ENCODE results near the gene TOM1. TPM values are rescaled to one million over a fixed set of nuclear protein-coding genes. Genes with fewer than 3 reads are reported as not detected.
A peak's percentile ranks its signal among the peaks of the same experiment; 100 is the strongest.

The TOM1 gene
- total RNA-seq, 1 donor from 2014 or later, result 16.8 TPM

DNA sequence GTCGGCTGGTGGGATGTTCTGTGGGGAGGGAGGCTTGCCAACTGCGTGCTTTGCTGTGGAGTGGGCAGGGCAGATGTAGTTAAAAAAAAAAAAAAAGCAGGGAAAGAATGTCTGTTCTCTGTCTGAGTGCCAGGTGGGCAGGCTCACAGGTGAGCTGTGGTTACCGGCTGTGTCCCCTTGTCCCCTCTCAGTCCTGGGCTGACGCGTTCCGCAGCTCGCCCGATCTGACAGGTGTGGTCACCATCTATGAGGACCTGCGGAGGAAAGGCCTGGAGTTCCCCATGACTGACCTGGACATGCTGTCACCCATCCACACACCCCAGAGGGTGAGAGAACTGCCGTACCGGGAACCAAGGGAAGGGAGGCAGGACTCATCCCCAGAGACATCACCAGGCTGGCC is 23.6 kb downstream of the TOM1 start:
- no peak for DNase-seq
- Mint-ChIP-seq H3K4me1 (no peaks in the 10 kb centered on the region), H3K27me3 (no peaks in the 10 kb centered on the region), H3K27ac (no peak overlapping the region), H3K9me3 (no peaks in the 10 kb centered on the region), H3K4me3 (no peak overlapping the region), H3K36me3 (ENCODE audit: low read depth) (peaks cover 41% of the 10 kb centered on the region)
- intact Hi-C loops (cut with micrococcal nuclease), result no loop called here

DNA sequence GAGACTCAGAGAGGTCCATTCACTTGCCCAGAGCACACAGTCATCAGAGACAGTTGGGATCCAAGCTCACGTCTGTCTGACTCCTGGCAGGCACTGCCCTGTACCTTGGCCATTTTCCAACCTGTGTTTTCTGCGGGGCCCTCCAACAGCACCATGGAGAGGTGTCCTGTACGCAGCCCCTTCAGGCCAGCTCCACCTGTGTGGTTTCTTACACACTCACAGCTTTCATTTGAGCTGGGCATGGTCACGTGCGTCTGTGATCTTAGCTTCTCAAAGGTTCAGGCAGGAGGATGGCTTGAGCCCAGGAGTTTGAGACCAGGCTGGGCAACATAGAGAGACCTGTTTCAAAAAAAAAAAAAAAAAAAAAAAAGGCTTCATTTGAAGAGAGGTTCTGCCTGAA is 24.4 kb downstream of the TOM1 start:
- Mint-ChIP-seq H3K4me1 (no peaks in the 10 kb centered on the region), H3K27me3 (no peaks in the 10 kb centered on the region), H3K9me3 (no peaks in the 10 kb centered on the region), H3K4me3 (no peak overlapping the region), H3K36me3 (ENCODE audit: low read depth) (peaks cover 41% of the 10 kb centered on the region), H3K27ac (no peak overlapping the region)
- intact Hi-C loops (cut with micrococcal nuclease), result no loop called here
- DNase-seq, result no peak

DNA sequence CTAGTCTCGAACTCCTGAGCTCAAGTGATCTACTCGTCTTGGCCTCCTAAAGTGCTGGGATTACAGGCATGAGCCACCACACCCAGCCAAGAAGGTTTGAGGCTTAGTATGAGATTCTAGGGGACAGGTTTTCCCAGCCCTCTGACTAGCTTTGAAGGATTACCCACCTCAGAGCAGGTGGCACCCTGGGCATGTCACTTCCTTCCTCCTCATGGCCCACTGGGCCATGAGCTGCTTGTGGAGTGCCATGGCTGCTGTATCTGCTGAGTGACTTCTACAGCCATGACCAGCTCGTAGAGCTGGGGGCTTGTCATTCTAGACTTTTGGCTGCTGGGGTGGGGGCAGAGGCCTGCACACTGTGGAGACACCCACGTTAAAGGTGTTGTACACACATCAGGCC is 25.1 kb downstream of the TOM1 start:
- Mint-ChIP-seq H3K4me1 (peaks cover 4% of the 10 kb centered on the region), H3K36me3 (ENCODE audit: low read depth) (peaks cover 42% of the 10 kb centered on the region), H3K4me3 (no peak overlapping the region), H3K27ac (no peak overlapping the region), H3K9me3 (no peaks in the 10 kb centered on the region), H3K27me3 (no peaks in the 10 kb centered on the region)
- no peak for DNase-seq
- intact Hi-C loops (cut with micrococcal nuclease), result no loop called here

DNA sequence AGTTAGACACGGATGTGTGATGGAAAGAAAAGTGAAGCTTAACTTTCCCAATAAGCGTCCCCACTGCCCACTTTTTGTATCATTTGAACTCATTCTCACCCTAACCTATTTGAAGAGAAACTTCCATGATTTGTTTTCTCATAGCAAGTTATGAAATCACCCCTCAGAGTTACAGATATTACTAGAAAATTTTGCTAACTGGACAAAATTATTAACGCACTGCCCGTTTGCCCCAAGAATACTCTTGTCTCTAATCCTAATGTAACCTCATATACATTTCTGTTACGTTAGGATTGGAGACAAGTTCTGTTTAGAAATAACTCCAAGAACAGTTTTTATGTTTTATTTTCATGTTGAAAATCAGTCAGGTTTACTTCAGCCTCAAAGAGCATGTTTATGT is 25.5 kb downstream of the TOM1 start:
- H3K27me3 Mint-ChIP-seq, result no peaks in the 10 kb centered on the region
- intact Hi-C loops (cut with micrococcal nuclease), result no loop called here
- H3K27ac Mint-ChIP-seq, result no peak overlapping the region
- H3K4me1 Mint-ChIP-seq, result peaks cover 7% of the 10 kb centered on the region
- peaks cover 44% of the 10 kb centered on the region for H3K36me3 Mint-ChIP-seq (ENCODE audit: low read depth)
- H3K9me3 Mint-ChIP-seq, result no peaks in the 10 kb centered on the region
- no peak overlapping the region for H3K4me3 Mint-ChIP-seq
- no peak for DNase-seq

DNA sequence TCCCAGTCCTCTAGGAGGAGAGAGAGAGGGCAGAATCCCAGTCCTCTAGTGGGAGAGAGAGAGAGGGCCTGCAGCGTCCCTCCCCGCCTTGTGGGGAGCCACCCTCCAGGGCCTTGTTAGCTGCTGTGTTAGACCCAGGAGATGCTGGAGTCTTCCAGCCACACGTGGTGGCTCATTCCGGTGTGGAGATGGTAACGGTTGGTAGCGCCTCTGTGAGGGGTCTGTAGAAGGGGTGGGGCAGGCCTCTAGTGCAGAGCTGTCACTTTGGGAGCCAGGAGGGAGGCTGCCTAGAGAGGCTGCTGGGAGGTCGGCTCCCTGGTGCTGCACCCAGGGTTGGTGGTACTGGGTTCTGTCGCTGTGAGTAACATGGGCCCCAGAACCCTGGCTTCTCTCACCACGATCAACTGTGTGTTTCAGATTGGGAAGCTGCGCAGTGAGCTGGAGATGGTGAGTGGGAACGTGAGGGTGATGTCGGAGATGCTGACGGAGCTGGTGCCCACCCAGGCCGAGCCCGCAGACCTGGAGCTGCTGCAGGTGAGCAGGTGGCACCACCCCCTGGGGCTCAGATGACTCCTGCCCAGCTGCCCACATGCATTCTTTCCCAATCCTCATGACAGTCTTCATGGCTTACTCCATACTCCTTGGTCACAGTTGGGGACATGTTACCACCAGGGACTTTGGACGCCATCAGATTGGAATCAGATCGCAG is 27.3 kb downstream of the TOM1 start:
- Mint-ChIP-seq H3K4me3 (no peak overlapping the region), H3K9me3 (no peaks in the 10 kb centered on the region), H3K4me1 (peaks cover 14% of the 10 kb centered on the region), H3K27me3 (no peaks in the 10 kb centered on the region), H3K36me3 (ENCODE audit: low read depth) (peaks cover 46% of the 10 kb centered on the region), H3K27ac (no peak overlapping the region)
- no peak for DNase-seq
- intact Hi-C loops (cut with micrococcal nuclease), result no loop called here

DNA sequence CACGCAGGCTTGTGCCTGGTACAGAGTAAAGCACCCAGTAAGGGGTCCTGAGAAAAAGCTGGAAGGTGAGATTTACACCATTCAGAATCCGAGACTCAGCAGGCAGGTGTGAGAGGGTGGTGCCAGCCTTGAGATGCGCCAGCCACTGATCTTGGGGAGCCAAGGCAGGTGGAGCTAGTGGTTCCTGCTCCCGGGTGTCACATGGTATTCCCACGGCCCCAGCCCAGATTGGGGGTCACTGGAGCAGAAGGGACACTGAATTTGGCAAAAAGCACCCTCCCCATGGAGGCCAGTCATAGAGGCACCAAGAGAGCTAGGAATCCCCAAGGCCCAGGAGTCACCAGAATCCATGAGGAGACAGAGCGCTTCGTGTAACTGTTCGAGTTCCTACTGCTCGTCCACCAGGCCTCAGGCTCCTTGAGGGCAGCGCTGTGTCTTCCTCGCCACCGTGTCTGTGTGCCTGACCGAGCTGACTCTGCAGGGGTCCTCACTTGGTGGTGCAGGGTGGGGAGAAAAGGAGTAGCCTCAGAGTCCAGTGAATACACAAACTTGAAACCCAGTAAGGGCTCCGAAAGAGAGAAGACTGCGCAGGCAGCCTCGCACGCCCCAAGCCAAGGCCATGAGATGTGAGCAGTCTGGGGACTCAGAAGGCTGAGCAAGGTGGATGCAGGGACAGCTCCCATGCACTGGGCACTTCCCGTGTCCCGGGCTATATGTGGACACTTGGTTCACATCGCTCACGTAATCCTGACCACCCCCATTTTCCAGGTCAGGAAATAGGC is 28.2 kb downstream of the TOM1 start:
- H3K36me3 Mint-ChIP-seq (ENCODE audit: low read depth), result peaks cover 52% of the 10 kb centered on the region
- intact Hi-C loops (cut with micrococcal nuclease), result no loop called here
- no peaks in the 10 kb centered on the region for H3K9me3 Mint-ChIP-seq
- H3K27me3 Mint-ChIP-seq, result no peaks in the 10 kb centered on the region
- peaks cover 14% of the 10 kb centered on the region for H3K4me1 Mint-ChIP-seq
- no peak overlapping the region for H3K4me3 Mint-ChIP-seq
- DNase-seq, result no peak
- H3K27ac Mint-ChIP-seq, result no peak overlapping the region

DNA sequence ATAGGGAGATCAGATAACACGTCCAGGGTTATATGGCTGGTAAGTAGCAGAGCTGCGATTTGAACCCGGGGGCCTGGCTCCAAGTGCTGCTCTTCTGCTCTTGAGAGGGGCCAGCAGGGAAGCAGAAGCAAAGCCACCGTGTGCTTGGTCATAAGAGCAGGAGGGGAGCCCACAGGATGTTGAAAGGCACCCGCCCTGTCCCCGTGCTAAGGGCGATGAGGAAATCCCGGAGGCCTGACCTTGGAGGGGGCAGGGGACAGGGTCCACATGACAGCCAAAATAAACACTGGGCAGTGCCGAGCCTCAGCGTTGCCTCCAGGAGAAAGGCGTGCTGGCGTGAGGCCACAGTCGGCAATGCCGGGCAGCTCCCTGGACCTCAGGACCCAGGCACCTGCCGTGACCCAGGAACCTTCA is 28.8 kb downstream of the TOM1 start:
- peaks cover 14% of the 10 kb centered on the region for H3K4me1 Mint-ChIP-seq
- intact Hi-C loops (cut with micrococcal nuclease), result no loop called here
- DNase-seq, result no peak
- no peaks in the 10 kb centered on the region for H3K27me3 Mint-ChIP-seq
- no peaks in the 10 kb centered on the region for H3K9me3 Mint-ChIP-seq
- no peak overlapping the region for H3K27ac Mint-ChIP-seq
- no peak overlapping the region for H3K4me3 Mint-ChIP-seq
- peaks cover 51% of the 10 kb centered on the region for H3K36me3 Mint-ChIP-seq (ENCODE audit: low read depth)

DNA sequence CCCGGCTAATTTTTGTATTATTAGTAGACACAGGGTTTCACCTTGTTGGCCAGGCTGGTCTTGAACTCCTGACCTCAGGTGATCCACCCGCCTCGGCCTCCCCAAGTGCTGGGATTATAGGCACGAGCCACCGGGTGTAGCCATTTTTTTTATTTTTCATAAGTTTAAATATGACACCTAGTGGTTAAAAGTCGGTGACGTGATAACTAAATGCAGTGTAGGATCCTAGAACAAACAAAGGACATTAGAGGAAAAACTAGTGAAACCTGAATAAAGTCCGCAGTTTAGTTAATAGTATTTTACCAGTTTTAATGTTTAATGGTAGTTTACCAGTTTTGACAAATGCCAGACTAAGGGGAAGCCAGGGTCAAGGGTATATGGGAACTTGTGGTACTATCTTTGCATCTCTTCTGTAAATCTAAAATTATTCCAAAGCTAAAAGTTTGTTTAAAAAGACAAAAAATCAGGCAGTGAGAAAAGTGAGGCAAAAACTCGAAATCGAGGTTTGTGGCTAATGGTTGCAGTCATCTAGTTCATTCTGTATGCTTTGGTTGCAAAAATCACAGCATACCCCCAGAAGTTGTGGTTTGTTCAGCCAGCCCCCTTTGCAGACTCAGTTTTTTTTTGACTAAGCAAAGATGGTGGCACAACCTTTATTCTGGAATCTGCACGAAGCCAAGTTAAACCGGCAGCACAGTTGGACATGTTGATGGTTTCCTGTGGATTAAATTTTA is 29.6 kb downstream of the TOM1 start:
- H3K4me1 Mint-ChIP-seq, result peaks cover 21% of the 10 kb centered on the region
- no peaks in the 10 kb centered on the region for H3K27me3 Mint-ChIP-seq
- DNase-seq, result no peak
- peak overlapping the region; percentile 32 for H3K27ac Mint-ChIP-seq
- no peaks in the 10 kb centered on the region for H3K9me3 Mint-ChIP-seq
- intact Hi-C loops (cut with micrococcal nuclease), result no loop called here
- H3K36me3 Mint-ChIP-seq (ENCODE audit: low read depth), result peaks cover 53% of the 10 kb centered on the region
- H3K4me3 Mint-ChIP-seq, result peak overlapping the region; percentile 19

DNA sequence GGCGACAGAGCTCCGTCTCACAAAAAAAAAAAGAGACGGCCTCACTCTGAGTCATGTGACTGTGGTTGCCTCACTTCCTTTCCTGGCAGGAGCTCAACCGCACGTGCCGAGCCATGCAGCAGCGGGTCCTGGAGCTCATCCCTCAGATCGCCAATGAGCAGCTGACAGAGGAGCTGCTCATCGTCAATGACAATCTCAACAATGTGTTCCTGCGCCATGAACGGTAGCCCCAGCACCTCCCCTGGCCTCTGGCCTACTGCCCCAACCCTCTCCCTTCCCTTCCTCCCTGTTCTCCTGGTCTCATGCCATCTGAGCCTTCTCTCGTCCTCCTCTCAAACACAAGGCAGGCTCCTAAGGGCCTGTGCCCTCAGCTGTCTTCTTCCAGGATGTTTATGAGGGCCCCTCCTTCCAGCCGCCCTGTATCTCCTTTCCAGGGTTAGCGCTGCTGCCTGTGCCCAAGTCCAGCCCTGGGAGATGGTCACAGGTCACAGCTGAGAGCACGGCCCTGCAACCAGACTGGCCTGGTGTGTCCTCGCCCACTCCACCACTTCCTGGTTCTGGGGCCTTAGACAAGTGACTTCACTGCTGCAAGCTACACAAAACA is 30.7 kb downstream of the TOM1 start:
- no peaks in the 10 kb centered on the region for H3K27me3 Mint-ChIP-seq
- peaks cover 43% of the 10 kb centered on the region for H3K36me3 Mint-ChIP-seq (ENCODE audit: low read depth)
- peak overlapping the region; percentile 87 for H3K27ac Mint-ChIP-seq
- H3K9me3 Mint-ChIP-seq, result no peaks in the 10 kb centered on the region
- DNase-seq, result peak; percentile 86
- peaks cover 27% of the 10 kb centered on the region for H3K4me1 Mint-ChIP-seq
- peak overlapping the region; percentile 75 for H3K4me3 Mint-ChIP-seq
- intact Hi-C loops (cut with micrococcal nuclease), result no loop called here

DNA sequence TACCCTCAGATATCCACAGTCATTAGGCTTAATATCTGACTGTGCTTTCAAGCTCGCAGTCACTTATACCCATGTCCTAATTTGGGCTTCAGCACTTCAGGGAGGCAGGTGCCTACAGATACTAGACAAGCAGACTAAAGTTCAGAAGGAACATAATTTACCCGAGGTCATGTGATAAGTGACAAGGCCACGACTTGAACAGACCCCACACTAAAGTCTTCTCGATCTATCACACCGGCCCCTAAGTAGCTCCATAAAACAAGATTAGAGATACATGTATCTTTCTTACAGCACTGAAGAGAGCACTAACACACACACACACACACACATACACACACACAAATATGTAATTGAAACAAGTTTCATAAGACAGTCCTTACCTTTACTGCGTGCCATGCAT is 32.6 kb downstream of the TOM1 start:
- H3K27ac Mint-ChIP-seq, result no peak overlapping the region
- intact Hi-C loops (cut with micrococcal nuclease), result no loop called here

DNA sequence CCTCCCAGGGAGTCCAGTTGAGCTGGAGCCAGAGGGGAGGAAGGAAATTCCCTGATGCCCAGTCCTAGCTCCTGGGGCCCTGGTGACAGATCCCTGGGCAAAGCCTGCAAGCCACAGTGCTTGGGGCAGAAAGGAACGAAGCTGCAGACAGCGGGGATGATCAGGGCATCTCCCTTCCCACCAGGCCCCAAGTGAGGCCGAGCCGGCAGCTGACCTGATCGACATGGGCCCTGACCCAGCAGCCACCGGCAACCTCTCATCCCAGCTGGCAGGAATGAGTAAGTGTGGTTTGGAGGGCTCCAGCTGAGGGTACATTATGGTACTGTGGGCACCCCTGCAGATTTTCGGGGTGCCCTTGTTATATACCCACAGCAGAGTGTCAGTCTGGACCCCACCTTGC is 33.5 kb downstream of the TOM1 start:
- intact Hi-C loops (cut with micrococcal nuclease), result no loop called here
- Mint-ChIP-seq H3K36me3 (ENCODE audit: low read depth) (peaks cover 27% of the 10 kb centered on the region), H3K4me1 (peaks cover 35% of the 10 kb centered on the region), H3K4me3 (no peak overlapping the region), H3K27ac (no peak overlapping the region), H3K27me3 (no peaks in the 10 kb centered on the region), H3K9me3 (no peaks in the 10 kb centered on the region)
- no peak for DNase-seq

More for the DNA sequence above, 32.6 kb downstream of the TOM1 start:
- no peaks in the 10 kb centered on the region for H3K9me3 Mint-ChIP-seq
- no peak for DNase-seq
- H3K4me3 Mint-ChIP-seq, result no peak overlapping the region
- H3K27me3 Mint-ChIP-seq, result no peaks in the 10 kb centered on the region
- peaks cover 33% of the 10 kb centered on the region for H3K36me3 Mint-ChIP-seq (ENCODE audit: low read depth)
- peaks cover 35% of the 10 kb centered on the region for H3K4me1 Mint-ChIP-seq

DNA sequence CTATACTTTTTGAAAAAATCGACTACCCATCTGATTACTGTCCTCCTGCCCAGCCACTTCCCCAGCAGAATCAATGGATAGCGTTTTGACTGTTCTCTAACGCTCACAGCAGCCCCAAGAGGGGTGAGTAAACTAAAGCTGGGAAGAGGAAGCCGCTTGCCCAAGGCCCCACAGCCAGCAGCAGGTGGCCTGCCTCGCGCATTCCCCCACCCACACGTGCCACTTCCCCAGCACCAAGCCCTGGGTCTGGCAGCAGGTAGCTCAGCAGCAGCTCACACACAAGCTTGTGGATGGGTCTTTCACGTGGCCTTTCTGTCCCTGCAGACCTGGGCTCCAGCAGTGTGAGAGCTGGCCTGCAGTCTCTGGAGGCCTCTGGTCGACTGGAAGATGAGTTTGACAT is 34.3 kb downstream of the TOM1 start:
- Mint-ChIP-seq H3K36me3 (ENCODE audit: low read depth) (peaks cover 26% of the 10 kb centered on the region), H3K9me3 (no peaks in the 10 kb centered on the region), H3K4me1 (peaks cover 35% of the 10 kb centered on the region), H3K4me3 (no peak overlapping the region), H3K27me3 (no peaks in the 10 kb centered on the region), H3K27ac (peak overlapping the region; percentile 50)
- DNase-seq, result no peak
- intact Hi-C loops (cut with micrococcal nuclease), result no loop called here

DNA sequence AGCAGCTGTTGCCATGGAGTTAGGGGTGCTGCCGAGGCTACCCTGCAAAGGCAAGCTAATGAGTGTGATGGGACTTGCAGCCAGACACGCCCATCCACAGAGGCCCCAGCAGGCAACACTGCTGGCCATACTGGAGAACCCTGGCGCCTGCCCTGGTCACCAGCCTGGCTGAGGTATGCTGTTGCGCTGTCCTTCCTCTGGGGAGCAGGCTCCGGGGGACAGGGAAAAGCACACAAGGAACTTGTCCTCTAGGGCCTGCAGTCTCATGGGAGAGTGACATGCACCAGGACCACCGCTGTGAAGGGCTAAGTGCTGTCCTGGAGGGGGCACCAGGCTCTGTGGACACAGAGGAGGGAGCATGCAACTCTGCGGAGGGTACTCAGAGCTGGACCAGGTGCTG is 35.8 kb downstream of the TOM1 start:
- Mint-ChIP-seq H3K27me3 (no peaks in the 10 kb centered on the region), H3K9me3 (no peaks in the 10 kb centered on the region), H3K4me1 (peaks cover 26% of the 10 kb centered on the region), H3K36me3 (ENCODE audit: low read depth) (peaks cover 25% of the 10 kb centered on the region), H3K4me3 (peak overlapping the region; percentile 13), H3K27ac (no peak overlapping the region)
- no peak for DNase-seq
- intact Hi-C loops (cut with micrococcal nuclease), result no loop called here
